Measurements from ENCODE around the gene CAMSAP2. TPM values are rescaled to one million over a fixed set of nuclear protein-coding genes. Genes with fewer than 3 reads are reported as not detected.

CAMSAP2 gene
- total and polyA plus RNA-seq, 2 experiments from 2014 or later, result 9.3 to 32.9 TPM

DNA sequence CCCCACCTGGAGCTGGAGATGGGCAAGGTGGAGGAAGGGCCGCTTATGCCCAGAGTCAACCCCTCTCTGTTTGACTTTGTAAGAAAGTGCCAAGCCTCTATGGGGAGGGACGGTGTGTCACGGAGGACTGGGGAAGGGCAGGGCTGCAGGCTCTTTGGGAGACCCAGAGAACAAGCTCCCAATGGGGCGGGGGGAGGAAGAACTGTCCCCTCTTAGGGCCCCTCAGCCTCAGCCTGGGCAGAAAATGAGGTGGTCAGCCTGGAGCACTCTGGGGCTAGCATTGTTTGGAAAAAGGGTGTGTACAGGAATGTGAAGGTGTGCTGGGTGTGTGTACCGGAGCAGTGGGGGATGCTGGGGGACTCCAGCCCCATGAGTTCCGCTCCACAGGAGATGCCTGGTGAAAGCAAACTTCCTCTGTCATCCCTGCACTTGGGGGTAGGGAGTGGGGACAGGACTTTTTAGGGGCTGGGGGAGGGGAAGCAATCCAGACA is 154.8 kb downstream of the CAMSAP2 start:
- peak; percentile 75 for DNase-seq (ENCODE audit: low spot score)
- no peaks in the 10 kb centered on the region for H3K9me2 ChIP-seq (replicated peaks; ENCODE audit: insufficient read depth)
- no peak overlapping the region for H2AFZ ChIP-seq
- H3K9me3 ChIP-seq (ENCODE audit: low read depth), result no peaks in the 10 kb centered on the region
- peak overlapping the region; percentile 100 for H3K27ac ChIP-seq
- peaks cover 58% of the 10 kb centered on the region for H3K79me2 ChIP-seq
- no peak overlapping the region for H3K4me3 ChIP-seq
- TF ChIP-seq, protein P1, sequence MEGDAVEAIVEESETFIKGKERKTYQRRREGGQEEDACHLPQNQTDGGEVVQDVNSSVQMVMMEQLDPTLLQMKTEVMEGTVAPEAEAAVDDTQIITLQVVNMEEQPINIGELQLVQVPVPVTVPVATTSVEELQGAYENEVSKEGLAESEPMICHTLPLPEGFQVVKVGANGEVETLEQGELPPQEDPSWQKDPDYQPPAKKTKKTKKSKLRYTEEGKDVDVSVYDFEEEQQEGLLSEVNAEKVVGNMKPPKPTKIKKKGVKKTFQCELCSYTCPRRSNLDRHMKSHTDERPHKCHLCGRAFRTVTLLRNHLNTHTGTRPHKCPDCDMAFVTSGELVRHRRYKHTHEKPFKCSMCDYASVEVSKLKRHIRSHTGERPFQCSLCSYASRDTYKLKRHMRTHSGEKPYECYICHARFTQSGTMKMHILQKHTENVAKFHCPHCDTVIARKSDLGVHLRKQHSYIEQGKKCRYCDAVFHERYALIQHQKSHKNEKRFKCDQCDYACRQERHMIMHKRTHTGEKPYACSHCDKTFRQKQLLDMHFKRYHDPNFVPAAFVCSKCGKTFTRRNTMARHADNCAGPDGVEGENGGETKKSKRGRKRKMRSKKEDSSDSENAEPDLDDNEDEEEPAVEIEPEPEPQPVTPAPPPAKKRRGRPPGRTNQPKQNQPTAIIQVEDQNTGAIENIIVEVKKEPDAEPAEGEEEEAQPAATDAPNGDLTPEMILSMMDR (IDR thresholded peaks at IDR 0.05; ENCODE audit: poor library complexity), result no peak
- no peak for TF ChIP-seq EZH2 (IDR thresholded peaks at IDR 0.05; ENCODE audit: borderline replicate concordance)
- no peak for TF ChIP-seq EZH2phosphoT487 (IDR thresholded peaks at IDR 0.05; ENCODE audit: low read depth, severe bottlenecking, unreplicated experiment)
- peak overlapping the region; percentile 89 for H3K4me2 ChIP-seq
- peaks cover 32% of the 10 kb centered on the region for H3K4me1 ChIP-seq (ENCODE audit: insufficient read depth)
- WGBS (ENCODE audit: low lambda C conversion rate, missing lambda C conversion rate), result 19% methylated on average over 6 of the region's 6 CpGs
- no peaks in the 10 kb centered on the region for H3K27me3 ChIP-seq
- H3K36me3 ChIP-seq (replicated peaks; ENCODE audit: insufficient read depth, low read depth), result no peaks in the 10 kb centered on the region
- H4K20me1 ChIP-seq (ENCODE audit: insufficient read depth, poor library complexity, severe bottlenecking), result peaks cover 10% of the 10 kb centered on the region

DNA sequence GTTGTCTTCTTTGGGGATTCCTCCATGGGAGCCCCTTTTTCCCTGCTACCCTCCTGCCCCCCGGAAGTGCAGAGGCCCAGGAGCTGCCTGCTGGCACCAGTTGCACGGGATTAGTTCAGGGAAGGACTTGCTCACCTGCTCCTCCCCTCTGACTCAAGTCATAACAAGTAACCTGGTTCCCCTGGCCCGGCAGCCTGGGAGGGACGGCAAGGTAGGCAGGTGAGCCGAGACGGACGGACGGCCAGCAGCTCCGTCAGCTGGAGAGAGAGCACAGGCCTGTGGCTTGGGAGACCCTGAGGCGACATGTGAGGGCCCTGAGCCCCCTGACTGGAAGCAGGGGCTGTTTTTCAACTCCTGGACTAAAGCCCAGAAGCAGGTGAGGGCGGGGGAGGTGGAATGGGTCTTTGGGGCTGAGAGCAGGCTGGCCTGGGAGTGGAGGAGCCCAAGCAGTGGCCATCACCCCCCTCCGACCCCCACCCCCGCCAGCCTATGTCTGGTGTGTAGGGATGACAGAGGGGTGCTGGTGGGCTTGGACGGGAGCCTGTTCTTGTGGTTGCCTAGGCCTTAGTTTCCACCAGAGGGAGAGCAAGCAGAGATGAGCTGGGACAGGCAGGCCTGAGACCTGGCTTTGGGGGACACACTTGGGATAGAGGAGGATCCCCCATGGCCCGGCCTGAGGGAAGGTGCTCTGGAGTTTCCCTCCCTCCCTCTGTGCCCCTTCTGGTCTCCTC is 156.2 kb downstream of the CAMSAP2 start, which contains the start of gene INAVA:
Gene INAVA, plus strand, starts transcription at position 189 of the 731 bp plus-strand sequence. CDS start 3,501 bp downstream, outside the sequence.
- peak; percentile 83 for DNase-seq (ENCODE audit: low spot score)
- H3K36me3 ChIP-seq (replicated peaks; ENCODE audit: insufficient read depth, low read depth), result no peaks in the 10 kb centered on the region
- H3K9me3 ChIP-seq (ENCODE audit: low read depth), result no peaks in the 10 kb centered on the region
- peak within 1 kb of the TSS; percentile 89 for H3K4me2 ChIP-seq
- WGBS (ENCODE audit: low lambda C conversion rate, missing lambda C conversion rate), result 44% methylated on average over 15 of the region's 15 CpGs
- TF ChIP-seq EZH2phosphoT487 (IDR thresholded peaks at IDR 0.05; ENCODE audit: low read depth, severe bottlenecking, unreplicated experiment) (no peak), EZH2 (IDR thresholded peaks at IDR 0.05; ENCODE audit: borderline replicate concordance) (no peak)
- TF ChIP-seq, protein P1 (IDR thresholded peaks at IDR 0.05; ENCODE audit: poor library complexity), result no peak
- peaks cover 67% of the 10 kb centered on the region for H3K79me2 ChIP-seq
- H4K20me1 ChIP-seq (ENCODE audit: insufficient read depth, poor library complexity, severe bottlenecking), result peaks cover 10% of the 10 kb centered on the region
- no peaks in the 10 kb centered on the region for H3K27me3 ChIP-seq
- peaks cover 38% of the 10 kb centered on the region for H3K4me1 ChIP-seq (ENCODE audit: insufficient read depth)
- no peak within 1 kb of the TSS for H2AFZ ChIP-seq
- peak within 1 kb of the TSS; percentile 44 for H3K4me3 ChIP-seq
- peak within 1 kb of the TSS; percentile 100 for H3K27ac ChIP-seq
- H3K9me2 ChIP-seq (replicated peaks; ENCODE audit: insufficient read depth), result no peaks in the 10 kb centered on the region

DNA sequence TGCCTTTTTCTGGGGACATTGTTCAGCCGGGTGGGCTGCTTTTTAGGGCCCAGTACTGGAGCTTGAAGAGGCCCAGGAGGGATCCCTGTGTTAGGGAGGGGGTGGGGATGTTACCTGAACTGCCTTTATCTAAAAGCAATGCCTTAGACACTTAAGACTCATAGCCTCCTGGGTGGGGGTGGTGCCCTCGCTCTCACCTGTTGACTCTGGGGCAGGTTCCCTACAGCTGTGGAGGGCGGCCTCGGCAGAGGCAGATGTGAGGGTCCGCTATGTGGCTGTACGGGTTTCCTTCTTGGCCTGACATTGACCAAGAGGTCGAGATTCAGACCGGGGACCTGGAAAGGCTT is 156.7 kb downstream of the CAMSAP2 start:
- Histone ChIP-seq H3K9me2 (replicated peaks; ENCODE audit: insufficient read depth) (no peaks in the 10 kb centered on the region), H3K9me3 (ENCODE audit: low read depth) (no peaks in the 10 kb centered on the region), H3K79me2 (peaks cover 62% of the 10 kb centered on the region), H3K4me3 (peak overlapping the region; percentile 44), H3K27me3 (no peaks in the 10 kb centered on the region), H3K27ac (peak overlapping the region; percentile 100), H3K36me3 (replicated peaks; ENCODE audit: insufficient read depth, low read depth) (no peaks in the 10 kb centered on the region), H4K20me1 (ENCODE audit: insufficient read depth, poor library complexity, severe bottlenecking) (peaks cover 10% of the 10 kb centered on the region), H3K4me2 (peak overlapping the region; percentile 89), H2AFZ (no peak overlapping the region), H3K4me1 (ENCODE audit: insufficient read depth) (peaks cover 41% of the 10 kb centered on the region)
- 44% methylated on average over 7 of the region's 8 CpGs for WGBS (ENCODE audit: low lambda C conversion rate, missing lambda C conversion rate)
- no peak for DNase-seq (ENCODE audit: low spot score)
- TF ChIP-seq EZH2 (IDR thresholded peaks at IDR 0.05; ENCODE audit: borderline replicate concordance) (no peak), EZH2phosphoT487 (IDR thresholded peaks at IDR 0.05; ENCODE audit: low read depth, severe bottlenecking, unreplicated experiment) (no peak)
- TF ChIP-seq, protein P1 (IDR thresholded peaks at IDR 0.05; ENCODE audit: poor library complexity), result no peak
